NCI-H1694 treated with DMSO at 0.1 percent for 48 hours (cell line): ENCODE measurements around the gene SPRYD7.
"Not testable (repeated sequence)": the region's sequence is repeated elsewhere in the genome, so short reads cannot be mapped to it uniquely, and the experiment has no call there.

ENCODE experiments used
- DNase-seq: peaks from one replicate; lab custom pipeline; 2025; lab: John Stamatoyannopoulos, UW

SPRYD7 gene

DNA sequence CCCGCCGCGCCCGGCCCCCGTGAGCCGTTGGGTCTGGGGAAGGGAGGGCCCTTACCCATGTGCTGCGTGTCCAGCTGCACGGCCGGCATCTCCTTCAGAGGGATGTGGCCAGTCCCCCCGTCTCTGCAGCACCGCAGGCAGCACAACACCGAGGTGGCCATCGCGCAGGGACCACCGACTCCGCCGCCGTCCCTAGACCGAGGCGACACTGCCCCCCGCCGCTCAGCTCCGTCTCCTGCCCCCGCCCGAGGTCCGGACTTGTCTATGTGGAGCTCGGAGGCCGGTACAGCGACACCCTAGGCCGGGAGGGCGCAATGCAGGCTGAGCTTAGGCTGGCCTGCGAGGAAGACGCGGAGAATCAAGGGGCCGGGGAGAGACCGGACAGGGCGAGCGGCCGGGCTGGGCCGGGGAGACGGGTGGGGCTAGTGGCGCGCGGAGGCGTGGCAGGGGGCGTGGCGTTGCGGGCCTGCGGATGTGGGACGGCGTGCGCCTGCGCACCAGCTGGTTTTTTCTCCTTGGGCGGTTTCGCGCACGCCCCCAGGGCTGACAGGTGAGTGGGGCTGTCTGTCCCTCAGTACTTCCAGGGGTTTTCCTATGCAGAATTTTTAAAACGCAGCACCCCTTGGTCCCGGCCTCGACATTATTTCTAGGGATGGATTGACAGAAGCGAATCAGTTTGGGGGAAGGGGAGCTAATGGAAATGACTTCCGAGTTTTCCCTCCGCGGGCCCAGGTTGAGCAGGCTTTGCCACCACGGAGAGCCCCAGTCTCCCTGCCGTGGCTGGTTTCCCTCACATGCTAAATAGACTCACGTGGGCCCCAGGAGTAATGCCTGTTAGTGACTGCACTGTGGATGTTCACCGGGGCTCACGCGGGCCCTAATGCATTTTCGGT is at the start of gene SPRYD7:
Gene SPRYD7, minus strand, starts transcription at position 266 of the 893 bp plus-strand sequence. Its CDS starts 105 bp downstream, at position 161.
- DNase-seq: peak; percentile 62

- no peak for DNase-seq
Measured at GRCh38 chr13:49985129-49985528, 49.0 kb upstream of the SPRYD7 start.

DNA sequence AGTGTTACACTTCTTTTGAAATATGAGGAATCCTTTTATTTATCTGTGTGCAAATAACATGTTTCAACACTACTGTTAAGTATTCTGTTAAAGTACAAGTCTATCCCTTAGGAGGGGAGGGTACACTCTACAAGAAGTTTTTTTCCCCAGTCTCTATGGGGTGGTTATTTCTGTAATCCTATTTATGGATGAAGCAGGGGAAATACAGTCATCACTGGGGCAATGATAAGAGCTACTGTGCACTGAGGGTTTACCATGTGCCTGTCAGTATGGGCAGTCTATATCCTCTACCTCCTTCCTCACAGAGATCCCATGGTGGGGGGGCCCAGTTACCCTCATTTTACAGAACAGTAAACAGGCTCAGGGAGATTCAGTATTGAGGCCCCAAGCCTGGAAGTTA is 44.1 kb upstream of the SPRYD7 start:
- DNase-seq: no peak

GRCh38 chr13:49977992-49978391 is 41.9 kb upstream of the SPRYD7 start:
- no peak for DNase-seq

DNA sequence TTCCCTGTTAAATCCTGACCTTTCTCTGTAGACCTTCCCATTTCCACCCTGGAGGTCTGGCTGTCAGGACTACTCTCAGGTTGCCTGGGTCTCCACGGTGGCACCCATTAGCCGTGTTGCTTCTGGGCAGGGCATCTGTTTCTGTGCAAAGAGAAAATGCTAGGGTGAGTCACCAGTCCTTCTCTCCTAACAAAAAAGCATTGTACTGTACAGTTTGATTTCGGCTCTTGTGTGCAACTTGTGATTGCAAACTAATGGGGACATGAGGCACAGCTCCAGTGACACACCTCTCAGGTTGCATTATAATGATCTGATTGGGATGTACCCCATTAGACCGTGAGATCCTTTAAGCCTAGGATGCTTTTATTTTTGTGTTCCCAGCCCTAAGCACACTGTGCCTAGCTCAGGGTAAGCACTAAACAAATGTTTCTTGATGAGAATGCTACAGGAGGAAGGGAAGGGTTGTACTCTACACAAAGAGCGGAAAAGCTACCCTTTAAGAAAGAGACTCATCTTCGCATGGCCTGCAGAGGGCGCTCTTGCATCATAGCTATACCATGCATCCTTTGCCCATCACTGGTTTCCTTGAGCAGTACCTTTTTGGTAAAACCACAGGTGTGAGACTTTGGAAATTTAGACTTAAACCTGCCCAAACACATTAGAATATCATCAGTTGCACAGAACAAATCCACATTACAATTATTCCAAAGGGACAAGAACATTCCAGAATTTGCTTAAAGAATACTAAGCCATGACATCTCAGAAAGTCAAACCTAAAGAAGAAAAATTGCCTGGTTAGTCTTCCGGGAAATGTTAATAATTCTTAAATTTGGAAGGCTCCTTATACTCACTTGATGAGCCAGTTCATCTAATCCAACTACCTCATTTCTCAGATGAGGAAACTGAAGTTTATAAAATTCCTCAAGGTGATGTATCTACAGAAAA is 40.4 kb upstream of the SPRYD7 start:
- DNase-seq: peak; percentile 62

- no peak for DNase-seq
Measured at GRCh38 chr13:49975826-49976225, 39.7 kb upstream of the SPRYD7 start.

DNA sequence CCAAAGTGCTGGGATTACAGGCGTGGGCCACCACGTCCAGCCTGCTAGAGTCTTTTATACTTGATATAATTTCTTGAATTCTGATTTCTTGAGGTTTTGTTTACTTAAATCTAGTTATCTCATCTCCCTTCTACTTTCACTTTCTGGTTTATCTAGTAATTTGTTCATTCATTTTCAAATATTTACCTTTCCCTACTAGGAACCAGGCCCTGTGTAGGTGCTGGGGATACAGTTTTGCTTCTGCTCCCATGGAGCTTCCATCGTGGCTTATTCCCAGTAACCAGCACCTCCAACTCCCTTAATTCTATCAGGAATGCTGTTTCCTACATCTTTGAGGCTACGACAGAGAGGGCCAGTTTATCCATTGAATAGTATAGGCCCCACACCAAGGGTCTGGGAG is 36.6 kb upstream of the SPRYD7 start:
- no peak for DNase-seq

DNA sequence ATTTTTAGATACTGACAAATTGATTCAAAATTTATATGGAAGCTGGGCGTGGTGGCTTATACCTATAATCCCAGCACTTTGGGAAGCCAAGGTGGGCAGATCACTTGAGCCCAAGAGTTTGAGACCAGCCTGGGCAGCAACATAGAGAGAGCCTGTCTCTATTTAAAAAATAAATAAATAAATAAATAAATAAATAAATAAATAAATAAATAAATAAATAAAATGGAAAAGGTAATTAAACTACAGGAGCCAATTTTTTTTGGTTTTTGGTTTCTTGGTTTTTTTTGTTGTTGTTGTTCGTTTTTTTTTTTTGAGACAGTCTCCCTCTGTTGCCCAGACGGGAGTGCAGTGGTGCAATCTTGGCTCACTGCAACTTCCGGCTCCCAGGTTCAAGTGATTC is 31.3 kb upstream of the SPRYD7 start:
- no peak for DNase-seq

DNA sequence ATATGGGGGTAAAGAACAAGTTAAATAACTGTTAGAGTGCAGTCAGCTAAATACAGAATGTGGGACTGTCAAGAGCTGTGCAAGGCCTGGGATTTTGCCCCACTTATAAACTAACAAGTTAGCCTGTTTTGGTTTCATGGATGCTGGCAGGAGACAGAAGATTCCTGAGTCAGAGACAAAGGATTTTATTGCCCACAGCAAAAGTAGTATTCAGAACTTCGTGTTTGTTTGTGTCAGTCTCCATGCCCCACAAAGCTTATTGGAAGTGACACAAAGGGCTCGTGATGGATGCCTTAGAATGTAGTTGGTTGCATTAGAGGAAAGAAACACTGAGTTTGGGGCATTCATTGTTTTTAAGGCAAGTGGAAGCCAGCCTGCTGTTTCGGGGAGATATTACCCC is 22.2 kb upstream of the SPRYD7 start:
- no peak for DNase-seq

DNA sequence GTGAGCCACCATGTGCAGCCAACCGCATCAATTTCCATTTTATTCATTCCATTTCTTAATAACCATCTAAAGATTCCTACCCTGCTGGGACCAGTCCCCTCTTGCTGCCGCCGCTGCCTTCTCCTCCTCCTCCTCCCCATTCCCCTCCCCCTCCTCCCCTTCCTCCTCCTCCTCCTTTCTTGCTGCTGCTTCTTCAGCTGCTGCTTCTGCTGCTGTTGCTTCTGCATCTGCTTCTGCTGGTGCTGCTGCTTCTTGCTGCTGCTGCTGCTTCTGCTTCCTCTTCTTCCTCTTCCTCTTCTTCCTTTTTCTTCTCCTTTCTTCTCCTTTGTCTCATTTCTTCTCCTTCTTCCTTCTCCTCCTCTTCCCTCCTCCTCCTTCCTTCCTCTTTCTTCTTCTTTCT is 20.0 kb upstream of the SPRYD7 start:
- DNase-seq: no peak

GRCh38 chr13:49954674-49955455 is 18.7 kb upstream of the SPRYD7 start:
- DNase-seq: no peak

GRCh38 chr13:49953560-49953959 is 17.4 kb upstream of the SPRYD7 start:
- DNase-seq: no peak

DNA sequence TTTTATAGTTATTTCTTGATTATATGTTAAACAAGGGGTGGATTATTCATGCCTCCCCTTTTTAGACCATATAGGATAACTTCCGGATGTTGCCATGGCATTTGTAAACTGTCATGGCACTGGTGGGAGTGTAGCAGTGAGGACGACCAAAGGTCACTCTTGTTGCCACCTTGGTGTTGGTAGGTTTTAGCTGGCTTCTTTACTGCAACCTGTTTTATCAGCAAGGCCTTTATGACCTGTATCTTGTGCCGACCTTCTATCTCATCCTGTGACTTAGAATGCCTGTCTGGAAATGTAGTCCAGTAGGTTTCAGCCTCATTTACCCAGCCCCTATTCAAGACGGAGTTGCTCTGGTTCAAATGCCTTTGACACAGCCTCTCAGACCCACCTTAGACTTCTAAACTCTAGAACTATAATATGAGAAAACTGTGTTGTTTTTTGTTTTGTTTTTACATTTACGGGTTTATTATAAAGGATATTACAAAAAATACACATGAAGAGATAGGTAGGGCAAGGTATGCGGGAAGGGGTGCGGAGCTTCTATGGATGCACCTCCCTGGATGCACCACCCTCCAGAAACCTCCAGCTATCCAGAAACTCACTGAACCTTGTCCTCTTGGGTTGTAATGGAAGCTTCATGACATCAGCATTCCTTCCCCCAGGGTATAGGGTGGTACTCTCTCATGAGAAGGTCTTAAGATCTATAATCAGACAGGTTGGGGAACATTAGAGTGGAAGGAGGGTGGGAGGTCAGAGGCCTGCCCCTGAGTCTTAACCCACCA is 15.8 kb upstream of the SPRYD7 start:
- DNase-seq: no peak

DNA sequence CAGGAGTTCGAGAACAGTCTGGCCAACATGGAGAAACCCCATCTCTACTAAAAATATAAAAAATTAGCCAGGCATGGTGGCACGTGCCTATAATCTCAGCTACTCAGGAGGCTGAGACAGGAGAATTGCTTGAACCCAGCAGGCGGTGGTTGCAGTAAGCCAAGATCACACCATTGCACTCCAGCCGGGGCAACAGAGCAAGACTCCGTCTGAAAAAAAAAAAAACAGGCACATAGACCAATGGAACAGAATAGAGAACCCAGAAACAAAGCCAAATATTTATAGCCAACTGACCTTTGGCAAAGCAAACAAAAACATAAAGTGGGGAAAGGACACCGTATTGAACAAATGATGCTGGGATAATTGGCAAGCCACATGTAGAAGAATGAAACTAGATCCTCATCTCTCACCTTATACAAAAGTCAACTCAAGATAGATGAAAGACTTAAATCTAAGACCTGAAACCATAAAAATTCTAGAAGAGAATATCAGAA is 12.7 kb upstream of the SPRYD7 start:
- not testable (repeated sequence) for DNase-seq

DNA sequence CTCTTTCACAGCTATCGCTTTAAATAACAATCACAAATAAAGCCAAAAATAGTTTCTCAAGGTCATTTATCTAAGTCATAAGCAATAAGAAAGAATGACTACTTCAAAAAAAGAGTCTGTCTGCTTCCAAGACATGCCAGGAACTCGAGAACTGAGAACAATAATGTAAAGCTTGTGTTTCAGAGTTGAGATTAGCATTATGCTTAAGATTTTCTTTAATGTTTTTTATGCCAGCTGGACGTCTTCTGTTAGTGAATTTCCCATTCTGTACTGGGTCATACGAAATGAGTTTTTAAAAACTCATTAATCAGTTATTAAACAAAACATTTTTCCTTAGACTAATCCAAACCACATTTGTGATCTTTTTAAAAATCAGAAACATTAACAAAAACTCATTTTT is 3.2 kb upstream of the SPRYD7 start:
- no peak for DNase-seq

- no peak for DNase-seq
Measured at GRCh38 chr13:49938921-49939320, 2.8 kb upstream of the SPRYD7 start.

DNA sequence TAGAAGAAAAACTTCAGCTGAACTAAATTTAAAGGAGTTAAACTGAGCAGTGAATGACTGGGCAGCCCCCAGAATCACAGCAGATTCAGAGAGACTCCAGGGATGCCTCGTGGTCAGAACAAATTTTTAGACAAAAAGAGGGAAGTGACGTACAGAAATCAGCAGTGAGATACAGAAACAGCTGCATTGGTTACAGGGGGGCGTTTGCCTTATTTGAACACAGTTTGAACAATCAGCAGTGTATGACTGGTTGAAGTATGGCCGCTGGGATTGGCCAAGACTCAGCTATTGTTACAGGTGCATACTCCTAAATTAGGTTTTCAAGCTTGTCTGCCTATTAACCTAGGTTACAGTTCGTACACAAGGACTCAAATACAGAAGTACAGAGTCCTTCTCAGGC is 2.2 kb upstream of the SPRYD7 start:
- no peak for DNase-seq

DNA sequence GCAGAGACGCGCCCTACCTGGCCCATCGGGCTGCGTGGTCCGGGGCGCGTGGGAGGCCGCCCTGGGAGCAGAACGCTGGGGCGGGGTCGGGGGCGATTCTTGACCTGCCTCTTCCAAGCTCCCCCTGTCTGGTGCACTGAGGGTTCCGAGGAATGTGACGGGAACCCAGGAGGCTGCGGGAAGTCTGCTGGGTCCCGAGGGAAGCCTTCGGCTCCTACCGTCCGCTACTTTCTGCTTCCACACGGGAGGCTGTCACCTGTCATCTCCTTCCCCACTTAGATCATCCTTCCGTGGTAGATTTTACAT is 781 bp upstream of the SPRYD7 start:
- no peak for DNase-seq

DNA sequence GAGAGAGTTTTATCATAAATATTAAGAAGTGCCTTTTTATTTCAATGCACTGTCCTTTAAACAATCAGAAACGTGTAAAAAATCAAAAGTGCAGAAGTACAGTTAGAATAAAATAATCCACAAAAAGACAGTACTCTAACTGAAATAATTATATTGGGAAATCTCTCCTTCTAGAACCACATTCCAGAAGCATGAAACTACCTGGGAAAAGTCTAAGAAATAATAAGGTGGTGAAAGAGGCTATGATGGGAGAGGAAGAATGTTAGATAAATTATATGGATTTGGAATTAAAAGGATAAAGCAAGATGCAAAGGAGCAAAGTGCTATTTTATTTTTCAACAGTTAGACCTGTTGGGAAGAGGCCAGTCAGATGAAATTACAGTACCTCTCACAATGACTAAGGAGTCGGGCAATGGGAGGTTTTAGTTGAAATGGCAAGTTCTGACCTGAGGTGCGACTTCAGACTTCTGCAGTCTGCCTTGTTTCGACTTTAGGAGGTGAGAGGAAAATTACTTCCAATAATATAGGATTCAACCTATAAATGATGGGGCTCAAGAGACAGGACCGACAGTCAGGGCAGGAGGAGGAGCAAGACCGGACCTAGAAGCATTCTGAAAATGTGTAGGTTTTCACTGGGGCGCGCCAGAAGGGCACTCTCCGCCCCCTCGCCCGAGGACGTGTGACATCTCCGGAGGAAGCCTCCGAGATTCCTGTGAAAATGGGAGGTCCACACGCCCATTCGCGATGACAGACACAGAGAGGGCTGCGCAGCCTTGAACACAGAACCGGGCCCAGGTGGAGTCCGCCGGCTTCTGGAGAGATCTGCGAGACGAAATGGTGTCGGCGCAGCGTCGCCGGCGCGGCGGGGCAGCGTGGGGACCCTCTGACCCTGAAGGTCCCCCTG is 717 bp downstream of the SPRYD7 start:
- DNase-seq: no peak

DNA sequence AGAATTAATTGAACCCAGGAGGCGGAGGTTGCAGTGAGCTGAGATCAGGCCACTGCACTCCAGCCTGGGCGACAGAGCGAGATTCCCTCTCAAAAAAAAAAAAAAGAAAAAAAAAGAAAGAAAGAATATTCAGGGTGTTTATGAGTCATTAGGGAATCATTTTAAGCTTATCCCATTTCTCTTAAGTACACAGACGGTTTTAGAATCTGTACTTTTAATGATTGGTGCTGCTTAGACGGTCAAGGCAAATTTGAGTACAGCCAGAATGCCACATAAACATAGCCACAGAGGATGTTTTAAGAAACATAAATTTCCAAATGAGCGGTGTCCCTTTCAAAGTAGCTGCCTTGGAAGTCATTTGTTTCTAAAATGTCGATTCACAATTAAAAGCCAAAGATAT is 2.6 kb downstream of the SPRYD7 start:
- DNase-seq: no peak
